Measurements from ENCODE around the gene FBXO2.
"Not testable (repeated sequence)": the region's sequence is repeated elsewhere in the genome, so short reads cannot be mapped to it uniquely, and the experiment has no call there.

The FBXO2 gene

DNA sequence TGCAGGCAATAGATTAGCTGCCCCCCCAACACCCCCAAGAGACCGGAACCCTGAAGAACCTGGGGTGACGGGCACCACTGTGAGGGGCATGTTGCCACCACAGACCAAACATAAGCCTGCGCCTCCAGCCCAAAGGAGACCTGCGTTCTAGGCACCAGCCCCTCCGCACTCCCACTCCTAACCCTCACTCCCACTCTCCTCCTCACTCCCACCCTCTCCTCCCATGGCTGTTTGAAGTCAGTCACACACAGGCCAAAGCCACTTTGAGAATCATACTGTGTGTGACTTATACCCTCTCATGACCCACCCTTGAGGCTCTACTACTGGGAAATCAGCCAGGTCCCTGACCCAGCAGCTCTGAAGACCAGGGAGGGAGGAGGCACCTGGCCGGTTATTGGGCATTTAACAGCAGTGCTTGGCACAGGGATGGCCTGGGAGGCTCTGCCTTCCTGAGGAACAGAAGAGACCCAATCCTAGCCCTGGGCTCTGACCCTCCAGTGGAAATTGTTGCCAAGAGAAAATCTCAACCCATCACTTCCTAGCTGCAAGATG is 43.5 kb downstream of the FBXO2 start:
- Histone ChIP-seq H3K27ac (ENCODE audit: low read length) (no peak overlapping the region), H3K4me1 (ENCODE audit: low read length) (no peaks in the 10 kb centered on the region), H3K9me3 (replicated peaks; ENCODE audit: insufficient read depth, low read length) (no peaks in the 10 kb centered on the region), H3K79me2 (ENCODE audit: low read length) (no peaks in the 10 kb centered on the region), H3F3A (ENCODE audit: insufficient read depth, low read length) (no peaks in the 10 kb centered on the region), H3K36me3 (replicated peaks; ENCODE audit: insufficient read depth, low read length) (no peaks in the 10 kb centered on the region), H3K4me3 (ENCODE audit: low read length) (no peak overlapping the region), H3K9ac (ENCODE audit: low read length) (no peak overlapping the region), H4K20me1 (ENCODE audit: insufficient read depth, low read length) (no peaks in the 10 kb centered on the region), H3K4me2 (ENCODE audit: low read depth, low read length) (no peak overlapping the region), H2AFZ (ENCODE audit: low read length) (no peak overlapping the region), H3K27me3 (replicated peaks; ENCODE audit: insufficient read depth, low read length) (peaks cover 75% of the 10 kb centered on the region), H3K9me2 (replicated peaks; ENCODE audit: insufficient read depth, low read length) (no peaks in the 10 kb centered on the region)
- TF ChIP-seq EZH2phosphoT487 (IDR thresholded peaks at IDR 0.05; ENCODE audit: low read length) (no peak), EZH2 (optimal IDR thresholded peaks at IDR 0.05; ENCODE audit: low read depth, low read length) (no peak)
- TF ChIP-seq, protein P1, sequence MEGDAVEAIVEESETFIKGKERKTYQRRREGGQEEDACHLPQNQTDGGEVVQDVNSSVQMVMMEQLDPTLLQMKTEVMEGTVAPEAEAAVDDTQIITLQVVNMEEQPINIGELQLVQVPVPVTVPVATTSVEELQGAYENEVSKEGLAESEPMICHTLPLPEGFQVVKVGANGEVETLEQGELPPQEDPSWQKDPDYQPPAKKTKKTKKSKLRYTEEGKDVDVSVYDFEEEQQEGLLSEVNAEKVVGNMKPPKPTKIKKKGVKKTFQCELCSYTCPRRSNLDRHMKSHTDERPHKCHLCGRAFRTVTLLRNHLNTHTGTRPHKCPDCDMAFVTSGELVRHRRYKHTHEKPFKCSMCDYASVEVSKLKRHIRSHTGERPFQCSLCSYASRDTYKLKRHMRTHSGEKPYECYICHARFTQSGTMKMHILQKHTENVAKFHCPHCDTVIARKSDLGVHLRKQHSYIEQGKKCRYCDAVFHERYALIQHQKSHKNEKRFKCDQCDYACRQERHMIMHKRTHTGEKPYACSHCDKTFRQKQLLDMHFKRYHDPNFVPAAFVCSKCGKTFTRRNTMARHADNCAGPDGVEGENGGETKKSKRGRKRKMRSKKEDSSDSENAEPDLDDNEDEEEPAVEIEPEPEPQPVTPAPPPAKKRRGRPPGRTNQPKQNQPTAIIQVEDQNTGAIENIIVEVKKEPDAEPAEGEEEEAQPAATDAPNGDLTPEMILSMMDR (IDR thresholded peaks at IDR 0.05; ENCODE audit: low read length) = no peak
- no peak for DNase-seq

DNA sequence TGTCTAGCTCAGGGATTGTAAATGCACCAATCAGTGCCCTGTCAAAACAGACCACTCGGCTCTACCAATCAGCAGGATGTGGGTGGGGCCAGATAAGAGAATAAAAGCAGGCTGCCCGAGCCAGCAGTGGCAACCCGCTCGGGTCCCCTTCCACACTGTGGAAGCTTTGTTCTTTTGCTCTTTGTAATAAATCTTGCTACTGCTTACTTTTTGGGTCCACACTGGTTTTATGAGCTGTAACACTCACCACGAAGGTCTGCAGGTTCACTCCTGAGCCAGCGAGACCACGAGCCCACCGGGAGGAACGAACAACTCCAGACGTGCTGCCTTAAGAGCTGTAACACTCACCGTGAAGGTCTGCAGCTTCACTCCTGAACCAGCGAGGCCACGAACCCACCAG is 44.9 kb downstream of the FBXO2 start:
- not testable (repeated sequence) for H3K9me3 ChIP-seq (replicated peaks; ENCODE audit: insufficient read depth, low read length); H3K9me2 ChIP-seq (replicated peaks; ENCODE audit: insufficient read depth, low read length); H3K36me3 ChIP-seq (replicated peaks; ENCODE audit: insufficient read depth, low read length); H3K4me1 ChIP-seq (ENCODE audit: low read length); DNase-seq; H3K27ac ChIP-seq (ENCODE audit: low read length); H3F3A ChIP-seq (ENCODE audit: insufficient read depth, low read length); H4K20me1 ChIP-seq (ENCODE audit: insufficient read depth, low read length); H3K4me3 ChIP-seq (ENCODE audit: low read length); H2AFZ ChIP-seq (ENCODE audit: low read length); H3K9ac ChIP-seq (ENCODE audit: low read length); H3K4me2 ChIP-seq (ENCODE audit: low read depth, low read length); H3K79me2 ChIP-seq (ENCODE audit: low read length)
- H3K27me3 ChIP-seq (replicated peaks; ENCODE audit: insufficient read depth, low read length) = peaks cover 67% of the 10 kb centered on the region

DNA sequence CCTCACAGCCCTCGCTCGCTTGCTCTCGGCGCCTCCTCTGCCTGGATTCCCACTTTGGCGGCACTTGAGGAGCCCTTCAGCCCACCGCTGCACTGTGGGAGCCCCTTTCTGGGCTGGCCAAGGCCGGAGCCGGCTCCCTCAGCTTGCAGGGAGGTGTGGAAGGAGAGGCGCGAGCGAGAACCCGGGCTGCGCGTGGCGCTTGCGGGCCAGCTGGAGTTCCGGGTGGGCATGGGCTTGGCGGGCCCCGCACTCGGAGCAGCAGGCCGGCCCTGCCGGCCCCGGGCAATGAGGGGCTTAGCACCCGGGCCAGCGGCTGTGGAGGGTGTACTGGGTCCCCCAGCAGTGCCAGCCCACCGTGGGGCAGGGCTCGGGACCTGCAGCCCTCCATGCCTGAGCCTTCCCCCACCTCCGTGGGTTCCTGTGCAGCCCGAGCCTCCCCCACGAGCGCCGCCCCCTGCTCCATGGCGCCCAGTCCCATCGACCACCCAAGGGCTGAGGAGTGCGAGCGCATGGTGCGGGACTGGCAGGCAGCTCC is 45.6 kb downstream of the FBXO2 start:
- H3K4me2 ChIP-seq (ENCODE audit: low read depth, low read length); H3K36me3 ChIP-seq (replicated peaks; ENCODE audit: insufficient read depth, low read length); H3F3A ChIP-seq (ENCODE audit: insufficient read depth, low read length); H3K79me2 ChIP-seq (ENCODE audit: low read length); H3K9ac ChIP-seq (ENCODE audit: low read length); DNase-seq; H3K27ac ChIP-seq (ENCODE audit: low read length); H2AFZ ChIP-seq (ENCODE audit: low read length); H3K4me1 ChIP-seq (ENCODE audit: low read length); H3K9me3 ChIP-seq (replicated peaks; ENCODE audit: insufficient read depth, low read length); H3K4me3 ChIP-seq (ENCODE audit: low read length); H4K20me1 ChIP-seq (ENCODE audit: insufficient read depth, low read length); H3K9me2 ChIP-seq (replicated peaks; ENCODE audit: insufficient read depth, low read length): not testable (repeated sequence)
- H3K27me3 ChIP-seq (replicated peaks; ENCODE audit: insufficient read depth, low read length) = peaks cover 60% of the 10 kb centered on the region

DNA sequence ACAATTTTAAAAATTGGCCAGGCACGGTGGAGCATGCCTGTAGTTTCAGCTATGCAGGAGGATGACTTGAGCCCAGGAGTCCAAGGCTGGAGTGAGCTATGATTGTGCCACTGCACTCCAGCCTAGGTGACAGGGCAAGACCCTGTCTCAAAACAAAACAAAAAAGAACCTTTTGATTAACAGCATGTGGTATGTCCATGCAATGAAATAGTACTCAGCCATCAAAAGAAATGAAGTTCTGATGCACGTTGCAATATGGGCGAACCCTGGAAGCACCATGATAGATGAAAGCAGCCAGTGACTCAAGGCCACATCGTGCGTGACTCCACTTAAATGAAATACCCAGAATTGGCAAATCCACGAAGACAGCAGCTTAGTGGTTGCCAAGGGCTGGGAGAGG is 47.5 kb downstream of the FBXO2 start:
- no peaks in the 10 kb centered on the region for H4K20me1 ChIP-seq (ENCODE audit: insufficient read depth, low read length)
- no peaks in the 10 kb centered on the region for H3F3A ChIP-seq (ENCODE audit: insufficient read depth, low read length)
- TF ChIP-seq EZH2phosphoT487 (IDR thresholded peaks at IDR 0.05; ENCODE audit: low read length) = no peak
- TF ChIP-seq, protein P1 (IDR thresholded peaks at IDR 0.05; ENCODE audit: low read length) = no peak
- TF ChIP-seq EZH2 (optimal IDR thresholded peaks at IDR 0.05; ENCODE audit: low read depth, low read length) = no peak
- no peak for DNase-seq
- H3K79me2 ChIP-seq (ENCODE audit: low read length) = no peaks in the 10 kb centered on the region
- H3K4me3 ChIP-seq (ENCODE audit: low read length) = no peak overlapping the region
- H3K9ac ChIP-seq (ENCODE audit: low read length) = no peak overlapping the region
- peaks cover 59% of the 10 kb centered on the region for H3K27me3 ChIP-seq (replicated peaks; ENCODE audit: insufficient read depth, low read length)
- no peaks in the 10 kb centered on the region for H3K36me3 ChIP-seq (replicated peaks; ENCODE audit: insufficient read depth, low read length)
- no peaks in the 10 kb centered on the region for H3K9me3 ChIP-seq (replicated peaks; ENCODE audit: insufficient read depth, low read length)
- no peak overlapping the region for H3K27ac ChIP-seq (ENCODE audit: low read length)
- H3K9me2 ChIP-seq (replicated peaks; ENCODE audit: insufficient read depth, low read length) = no peaks in the 10 kb centered on the region
- no peak overlapping the region for H3K4me2 ChIP-seq (ENCODE audit: low read depth, low read length)
- no peak overlapping the region for H2AFZ ChIP-seq (ENCODE audit: low read length)
- H3K4me1 ChIP-seq (ENCODE audit: low read length) = no peaks in the 10 kb centered on the region

Measured in MM.1S (cell line).